ENCODE data around the gene WASF3. TPM values are rescaled to one million over a fixed set of nuclear protein-coding genes. Genes with fewer than 3 reads are reported as not detected.
"Not testable (repeated sequence)": the region's sequence is repeated elsewhere in the genome, so short reads cannot be mapped to it uniquely, and the experiment has no call there.

The WASF3 gene
- total RNA-seq, 2 donors from 2014 or later, result 3.1 to 4.1 TPM

DNA sequence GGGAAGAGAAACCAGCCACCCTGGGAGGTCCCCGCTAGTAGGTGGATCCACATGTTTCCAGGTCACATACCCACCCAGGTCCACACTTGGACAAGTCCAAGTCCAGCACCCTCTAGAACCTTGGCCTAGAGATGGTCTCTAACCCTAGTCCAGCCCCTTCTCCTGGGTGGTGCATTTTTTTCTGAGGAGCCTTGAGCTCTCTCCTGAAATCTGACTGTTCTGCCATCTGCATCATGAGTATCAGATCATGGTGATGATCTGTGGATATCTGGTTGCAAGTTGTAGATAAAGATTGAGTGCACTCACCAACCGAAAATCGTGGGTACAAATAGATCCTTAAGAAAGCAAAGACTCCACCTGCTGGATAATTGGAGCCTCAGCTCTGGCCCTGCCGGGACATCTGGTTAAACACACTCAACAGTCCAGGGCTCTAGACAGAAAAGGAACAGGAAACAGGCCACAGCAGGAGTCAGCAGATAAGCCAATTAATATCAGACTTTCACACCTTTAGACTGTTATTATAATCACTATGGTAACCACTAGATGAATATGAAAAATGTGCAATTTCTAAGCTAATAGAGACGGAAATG is 162.0 kb downstream of the WASF3 start:
- intact Hi-C loops (cut with DNase I, micrococcal nuclease), result loop anchor here in 1 of 2 donors (10.0 kb wide), 1 partner anchor 205 kb away; no protein-coding TSS in a partner anchor
- no peak for ATAC-seq
- DNase-seq, result no peak

DNA sequence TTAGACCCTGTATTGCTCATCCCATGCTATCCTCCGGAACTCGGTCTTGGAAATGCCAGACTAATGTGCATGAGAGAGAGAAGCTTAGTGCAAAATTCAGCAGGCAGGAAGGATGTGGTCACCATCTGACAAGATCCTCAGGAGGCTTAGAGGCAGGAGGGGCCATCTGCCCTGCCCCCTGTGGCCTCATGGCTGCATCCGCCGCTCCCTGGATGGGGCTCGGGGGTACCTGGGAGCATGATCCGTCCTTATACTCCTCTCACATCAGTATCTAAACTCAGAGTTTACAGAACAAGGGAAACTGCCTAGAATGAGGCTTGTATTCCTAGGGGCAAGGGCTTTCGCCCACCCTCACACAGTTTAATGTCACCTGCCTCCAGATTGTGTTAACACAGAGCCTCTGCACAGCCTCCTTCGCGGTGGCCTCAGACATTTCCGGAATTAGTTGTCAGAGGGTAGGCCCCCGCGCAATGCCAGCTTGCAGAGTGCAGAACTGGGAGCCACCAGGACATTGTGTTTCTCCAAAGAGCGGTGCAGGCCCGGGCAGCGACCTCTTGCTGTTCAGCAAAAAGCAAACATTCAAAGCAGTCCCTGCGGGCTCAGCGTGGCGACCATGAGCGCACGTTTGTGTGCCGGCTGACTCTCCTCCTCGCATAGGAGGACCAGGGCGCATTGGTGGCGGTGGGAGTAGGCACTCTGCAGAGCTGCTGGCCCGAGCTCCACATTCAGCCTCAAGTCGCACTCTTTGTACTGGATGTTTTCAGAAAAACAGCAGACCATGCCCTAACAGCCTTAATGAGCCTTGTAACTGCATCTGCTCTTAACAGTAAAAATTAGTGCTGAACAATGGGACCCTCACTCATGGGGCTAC is 164.0 kb downstream of the WASF3 start:
- intact Hi-C loops (cut with DNase I, micrococcal nuclease), result no loop called here
- DNase-seq (peak in 1 of 2 donors; percentile 20), ATAC-seq (no peak)

DNA sequence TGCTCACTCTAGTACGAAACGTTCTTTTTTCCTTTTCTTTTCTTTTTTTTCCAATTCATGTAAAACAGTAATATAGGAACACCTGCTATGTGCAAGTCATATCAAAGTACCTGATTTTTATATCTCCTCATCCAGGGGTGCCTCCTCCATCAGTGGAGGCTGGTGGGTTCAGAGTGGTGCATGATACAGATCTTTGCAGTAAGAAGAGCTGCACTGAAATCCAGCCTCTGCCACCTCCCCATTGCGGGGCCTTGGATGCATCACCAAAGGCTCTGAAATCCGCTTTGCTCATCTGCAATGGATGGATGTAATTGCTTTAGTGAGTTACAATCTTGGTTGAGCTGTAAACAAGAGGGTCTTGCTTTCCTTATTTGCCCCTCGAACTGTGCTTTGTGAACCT is 164.8 kb downstream of the WASF3 start:
- intact Hi-C loops (cut with DNase I, micrococcal nuclease), result no loop called here
- DNase-seq (no peak), ATAC-seq (no peak)

DNA sequence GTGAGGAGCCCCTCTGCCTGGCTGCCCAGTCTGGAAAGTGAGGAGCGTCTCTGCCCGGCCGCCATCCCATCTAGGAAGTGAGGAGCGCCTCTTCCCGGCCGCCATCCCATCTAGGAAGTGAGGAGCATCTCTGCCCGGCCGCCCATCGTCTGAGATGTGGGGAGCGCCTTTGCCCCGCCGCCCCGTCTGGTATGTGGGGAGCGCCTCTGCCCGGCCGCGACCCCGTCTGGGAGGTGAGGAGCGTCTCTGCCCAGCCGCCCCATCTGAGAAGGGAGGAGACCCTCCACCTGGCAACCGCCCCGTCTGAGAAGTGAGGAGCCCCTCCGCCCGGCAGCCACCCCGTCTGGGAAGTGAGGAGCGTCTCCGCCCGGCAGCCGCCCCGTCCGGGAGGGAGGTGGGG is 166.1 kb downstream of the WASF3 start:
- ATAC-seq; intact Hi-C loops (cut with DNase I, micrococcal nuclease); DNase-seq: not testable (repeated sequence)

DNA sequence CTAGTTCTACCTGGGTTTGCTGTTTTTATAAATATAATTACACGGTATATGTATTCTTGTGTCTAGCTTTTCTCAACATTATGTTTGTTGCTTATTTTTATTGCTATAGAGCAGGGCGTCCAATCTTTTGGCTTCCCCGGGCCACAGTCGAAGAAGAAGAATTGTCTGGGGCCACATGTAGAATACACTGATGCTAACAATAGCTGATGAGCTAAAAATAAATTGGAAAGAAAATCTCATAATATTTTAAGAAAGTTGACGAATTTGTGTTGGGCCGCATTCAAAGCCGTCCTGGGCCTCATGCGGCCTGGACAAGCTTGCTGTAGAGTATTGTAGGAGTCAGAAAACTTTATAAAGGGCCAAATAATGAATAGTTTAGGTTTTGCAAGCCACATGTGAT is 169.2 kb downstream of the WASF3 start:
- DNase-seq (no peak), ATAC-seq (no peak)
- intact Hi-C loops (cut with DNase I, micrococcal nuclease), result no loop called here

DNA sequence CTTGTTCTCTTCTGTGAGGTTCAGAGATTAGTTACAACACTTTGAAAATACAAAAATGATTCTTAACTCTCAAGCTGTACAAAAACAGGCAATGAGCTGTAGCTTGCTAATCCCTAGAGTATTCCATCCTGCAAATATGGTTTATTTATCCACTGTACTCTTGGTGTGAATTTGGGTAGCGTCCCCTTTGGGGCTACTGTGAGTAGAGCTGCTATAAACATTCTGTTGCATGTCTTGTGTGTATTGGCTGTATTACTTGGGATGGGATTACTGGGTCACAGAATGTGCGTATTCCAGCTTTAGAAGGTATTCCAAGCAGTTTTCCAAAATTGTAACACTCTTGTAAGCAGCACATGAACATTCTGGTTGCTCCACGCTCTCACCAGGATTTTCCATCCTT is 169.6 kb downstream of the WASF3 start:
- ATAC-seq, result no peak
- intact Hi-C loops (cut with DNase I, micrococcal nuclease), result no loop called here
- no peak for DNase-seq

DNA sequence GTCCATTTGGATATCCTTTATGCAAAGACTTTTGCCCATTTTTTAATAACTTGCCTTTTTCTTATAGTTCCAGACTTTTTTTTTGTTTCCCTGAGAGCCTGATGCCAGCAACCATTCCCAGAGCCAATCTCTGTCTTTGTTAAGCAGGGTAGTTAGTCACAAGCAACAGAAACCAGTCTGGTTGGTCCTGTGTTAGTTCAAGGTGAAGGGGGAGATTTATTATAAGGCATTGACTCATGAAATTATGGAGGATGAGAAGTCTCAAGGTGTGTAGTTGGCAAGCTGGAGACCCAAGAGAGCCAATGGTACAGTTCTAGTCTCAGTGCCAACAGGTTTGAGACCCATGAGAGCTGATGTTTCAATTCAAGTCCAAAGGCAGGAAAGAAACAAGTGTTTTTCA is 170.2 kb downstream of the WASF3 start:
- intact Hi-C loops (cut with DNase I, micrococcal nuclease), result no loop called here
- no peak for ATAC-seq
- no peak for DNase-seq

DNA sequence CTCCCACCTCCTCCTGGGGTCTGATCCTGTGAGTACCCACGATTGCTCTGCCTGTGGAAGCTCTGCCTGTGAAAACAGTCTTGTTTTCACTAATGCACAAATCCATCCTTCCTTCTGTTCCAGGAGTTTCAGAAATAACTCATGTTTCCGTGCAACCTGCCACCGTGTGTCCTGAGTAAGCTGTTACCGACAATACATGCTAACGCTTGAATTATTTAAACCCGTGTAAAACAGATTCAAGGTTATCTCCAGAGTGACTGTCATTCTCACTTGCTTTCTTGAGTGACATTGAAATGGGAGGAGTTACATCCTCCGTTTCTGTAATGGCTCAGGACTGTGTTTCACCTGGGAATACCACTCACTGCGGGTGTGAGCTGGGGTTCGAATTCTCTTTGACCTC is 178.2 kb downstream of the WASF3 start:
- no peak for DNase-seq
- intact Hi-C loops (cut with DNase I, micrococcal nuclease), result no loop called here
- no peak for ATAC-seq

Other genes starting within 250 kb of the WASF3 start
- gene GPR12, start 203.1 kb downstream of the WASF3 start, total RNA-seq, result under 1 TPM; 0.08 to 0.12 TPM